Measurements from ENCODE around the gene VPS13D. TPM values are rescaled to one million over a fixed set of nuclear protein-coding genes. Genes with fewer than 3 reads are reported as not detected.

The VPS13D gene
- total and polyA plus RNA-seq, 2 of the 4 experiments (the other 2 are of a cell fraction) = 9.0 to 16.3 TPM

DNA sequence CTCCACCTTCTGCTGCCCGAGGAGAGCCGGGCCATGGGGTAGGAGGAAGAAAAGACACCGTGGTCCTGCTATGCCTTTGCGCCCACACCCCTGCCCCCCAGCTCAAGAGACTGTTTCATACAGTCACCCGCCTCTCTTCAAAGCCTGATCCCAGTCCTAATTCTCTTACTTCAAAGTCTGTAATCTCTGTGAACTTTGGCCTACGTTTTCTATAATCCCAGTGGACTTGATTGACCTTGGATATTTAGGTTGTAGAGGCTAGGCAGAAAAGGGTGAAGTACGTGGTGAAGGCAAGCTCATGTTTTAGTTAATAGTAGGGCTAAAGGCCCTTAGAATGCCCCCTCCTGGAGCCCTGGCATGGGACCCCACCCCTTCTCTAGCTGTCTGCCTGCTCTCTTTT is 28.4 kb downstream of the VPS13D start:
- no peak overlapping the region for H3K4ac ChIP-seq (ENCODE audit: low read depth, low read length)
- intact Hi-C loops (cut with micrococcal nuclease) (no loop called here), in situ Hi-C loops (cut with MboI; ENCODE audit: low sequenced_read_pairs) (no loop called here), dilution Hi-C loops (cut with HindIII; ENCODE audit: low sequenced_read_pairs, unreplicated experiment) (no loop called here)
- no peak overlapping the region for H2BK120ac ChIP-seq (ENCODE audit: low read depth, low read length)
- no peak overlapping the region for H3K14ac ChIP-seq (replicated peaks; ENCODE audit: low read depth, low read length)
- no peaks in the 10 kb centered on the region for H4K20me1 ChIP-seq (ENCODE audit: insufficient read depth, low read length)
- H4K91ac ChIP-seq (ENCODE audit: insufficient read depth, low read depth, low read length) = no peak overlapping the region
- no peak overlapping the region for H4K8ac ChIP-seq (ENCODE audit: low read depth in 2 of 2, low read length in 2 of 2)
- DNase-seq (no peak), ATAC-seq (ENCODE audit: low read depth) (no peak)
- no peaks in the 10 kb centered on the region for H3K4me1 ChIP-seq (ENCODE audit: control insufficient read depth, insufficient read depth, low read length)
- TF ChIP-seq RFX5 (IDR thresholded peaks at IDR 0.05; ENCODE audit: low read depth, low read length) (no peak), SMC3 (IDR thresholded peaks at IDR 0.05; ENCODE audit: low read depth, low read length) (no peak), CTCF (conservative IDR thresholded peaks at IDR 0.05; ENCODE audit: low read depth, low read length) (no peak), FOS (IDR thresholded peaks at IDR 0.05; ENCODE audit: low read depth, low read length) (no peak), MAFK (IDR thresholded peaks at IDR 0.05; ENCODE audit: low read depth, low read length) (no peak), ELK1 (IDR thresholded peaks at IDR 0.05; ENCODE audit: borderline replicate concordance, low read depth, low read length) (no peak), POLR2A (IDR thresholded peaks at IDR 0.05; ENCODE audit: low read depth, low read length) (no peak), NFE2L2 (IDR thresholded peaks at IDR 0.05; ENCODE audit: low read depth, low read length) (no peak), BHLHE40 (IDR thresholded peaks at IDR 0.05; ENCODE audit: low read depth, low read length) (no peak), MXI1 (IDR thresholded peaks at IDR 0.05; ENCODE audit: borderline replicate concordance, low read depth, low read length) (no peak), USF2 (IDR thresholded peaks at IDR 0.05; ENCODE audit: low read depth, low read length) (no peak), RAD21 (IDR thresholded peaks at IDR 0.05; ENCODE audit: low read length) (no peak), CHD1 (IDR thresholded peaks at IDR 0.05; ENCODE audit: low read depth, low read length) (no peak)
- H3K36me3 ChIP-seq (ENCODE audit: control insufficient read depth, insufficient read depth, low read length) = peaks cover 44% of the 10 kb centered on the region
- H3K9me1 ChIP-seq (ENCODE audit: insufficient read depth, low read length) = no peaks in the 10 kb centered on the region
- no peak overlapping the region for H2AK9ac ChIP-seq (replicated peaks; ENCODE audit: low read depth, low read length, poor library complexity)
- no peaks in the 10 kb centered on the region for H3K27me3 ChIP-seq (ENCODE audit: control insufficient read depth, insufficient read depth, low read length)
- WGBS, 2 experiments (ENCODE audit: extremely low coverage in 2 of 2, insufficient read length in 1 of 2) = no CpG with 5 or more reads among the region's 7 CpGs
- no peak overlapping the region for H2BK15ac ChIP-seq (ENCODE audit: low read depth, low read length)
- H3K23ac ChIP-seq (ENCODE audit: low read depth, low read length) = no peak overlapping the region
- no peak overlapping the region for H2BK5ac ChIP-seq (ENCODE audit: low read depth, low read length, poor library complexity, severe bottlenecking)
- H4K5ac ChIP-seq (ENCODE audit: low read depth, low read length) = no peak overlapping the region
- H3K56ac ChIP-seq (ENCODE audit: extremely low read depth, insufficient read depth, low read length) = no peak overlapping the region
- no peak overlapping the region for H2BK20ac ChIP-seq (ENCODE audit: low read depth, low read length)
- H3K4me2 ChIP-seq (ENCODE audit: low read depth, low read length) = no peak overlapping the region
- no peaks in the 10 kb centered on the region for H3K9me3 ChIP-seq (ENCODE audit: control insufficient read depth, insufficient read depth, low read length)
- no TSS peak for BruUV-seq (replicated peaks)
- ChIA-PET POLR2A (ENCODE audit: unreplicated experiment) (no interaction called here), CTCF (no interaction called here)
- no peak overlapping the region for H3K9ac ChIP-seq (ENCODE audit: low read depth, low read length)
- no peak overlapping the region for H3K4me3 ChIP-seq (ENCODE audit: insufficient read depth, low read depth, low read length)
- H3K79me1 ChIP-seq (ENCODE audit: low read depth in 1 of 2, low read length in 2 of 2) = 0 out of 4 replicates have a peak, but pooled peaks cover 0 to 2% of the 10 kb centered on the region in 2 experiments
- H3K18ac ChIP-seq (ENCODE audit: low read depth, low read length) = no peak overlapping the region
- no peak overlapping the region for H2AK5ac ChIP-seq (ENCODE audit: low read depth, low read length)
- no peak overlapping the region for H3K27ac ChIP-seq (ENCODE audit: insufficient read depth, low read length)
- H2AFZ ChIP-seq (replicated peaks; ENCODE audit: low read length, poor library complexity) = no peak overlapping the region
